ENCODE measurements around the gene RALGPS1.

DNA sequence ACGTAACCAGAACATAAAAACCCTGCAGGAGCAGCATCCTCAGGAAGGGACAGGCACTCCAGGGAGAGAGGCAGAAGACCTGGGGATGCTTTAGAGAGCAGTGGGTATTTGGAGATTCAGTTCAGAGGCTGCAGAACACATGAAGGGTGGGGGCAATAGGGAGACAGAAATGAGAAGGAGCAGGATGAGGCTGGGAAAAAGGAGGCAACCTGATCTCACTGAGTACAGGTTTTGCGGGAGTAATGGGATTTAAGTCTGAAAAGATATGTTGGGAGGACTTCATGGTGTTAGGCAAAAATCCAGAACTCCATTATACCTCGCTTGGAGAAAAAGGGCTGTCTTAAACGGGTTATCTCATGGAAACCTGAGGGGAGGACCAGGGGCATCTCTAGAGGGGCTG is 308.7 kb downstream of the RALGPS1 start:
- TF ChIP-seq, protein P1, sequence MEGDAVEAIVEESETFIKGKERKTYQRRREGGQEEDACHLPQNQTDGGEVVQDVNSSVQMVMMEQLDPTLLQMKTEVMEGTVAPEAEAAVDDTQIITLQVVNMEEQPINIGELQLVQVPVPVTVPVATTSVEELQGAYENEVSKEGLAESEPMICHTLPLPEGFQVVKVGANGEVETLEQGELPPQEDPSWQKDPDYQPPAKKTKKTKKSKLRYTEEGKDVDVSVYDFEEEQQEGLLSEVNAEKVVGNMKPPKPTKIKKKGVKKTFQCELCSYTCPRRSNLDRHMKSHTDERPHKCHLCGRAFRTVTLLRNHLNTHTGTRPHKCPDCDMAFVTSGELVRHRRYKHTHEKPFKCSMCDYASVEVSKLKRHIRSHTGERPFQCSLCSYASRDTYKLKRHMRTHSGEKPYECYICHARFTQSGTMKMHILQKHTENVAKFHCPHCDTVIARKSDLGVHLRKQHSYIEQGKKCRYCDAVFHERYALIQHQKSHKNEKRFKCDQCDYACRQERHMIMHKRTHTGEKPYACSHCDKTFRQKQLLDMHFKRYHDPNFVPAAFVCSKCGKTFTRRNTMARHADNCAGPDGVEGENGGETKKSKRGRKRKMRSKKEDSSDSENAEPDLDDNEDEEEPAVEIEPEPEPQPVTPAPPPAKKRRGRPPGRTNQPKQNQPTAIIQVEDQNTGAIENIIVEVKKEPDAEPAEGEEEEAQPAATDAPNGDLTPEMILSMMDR (IDR thresholded peaks at IDR 0.05): no peak
- TF ChIP-seq POLR2A (IDR thresholded peaks at IDR 0.05): no peak

Measured in lower leg skin (tissue), 3 donors.